ENCODE measurements around the gene LRRC8B.
"Not testable (repeated sequence)": the region's sequence is repeated elsewhere in the genome, so short reads cannot be mapped to it uniquely, and the experiment has no call there.

Gene LRRC8B

GRCh38 chr1:89587729-89588161 is 63.1 kb downstream of the LRRC8B start:
- DNase-seq: no peak

- DNase-seq: no peak
Observed at GRCh38 chr1:89588480-89588879, 63.9 kb downstream of the LRRC8B start.

- DNase-seq: no peak
Observed at GRCh38 chr1:89589515-89589914, 64.9 kb downstream of the LRRC8B start.

- no peak for DNase-seq
Observed at GRCh38 chr1:89590341-89591080, 65.9 kb downstream of the LRRC8B start.

- not testable (repeated sequence) for DNase-seq
Observed at GRCh38 chr1:89592861-89593302, 68.3 kb downstream of the LRRC8B start.

GRCh38 chr1:89594096-89594740 is 69.6 kb downstream of the LRRC8B start:
- no peak for DNase-seq

- no peak for DNase-seq
Observed at GRCh38 chr1:89596698-89597097, 72.1 kb downstream of the LRRC8B start.

- DNase-seq: peak; percentile 57
Observed at GRCh38 chr1:89598450-89599331, 74.1 kb downstream of the LRRC8B start.

- DNase-seq: no peak
Observed at GRCh38 chr1:89599332-89599630, 74.7 kb downstream of the LRRC8B start.

GRCh38 chr1:89600451-89601224 is 76.0 kb downstream of the LRRC8B start:
- DNase-seq: peak; percentile 55

- DNase-seq: no peak
Observed at GRCh38 chr1:89602871-89603404, 78.3 kb downstream of the LRRC8B start.

GRCh38 chr1:89603651-89604413 is 79.2 kb downstream of the LRRC8B start:
- no peak for DNase-seq

- no peak for DNase-seq
Observed at GRCh38 chr1:89604414-89604735, 79.7 kb downstream of the LRRC8B start.

- no peak for DNase-seq
Observed at GRCh38 chr1:89605692-89606091, 81.1 kb downstream of the LRRC8B start.

- DNase-seq: no peak
Observed at GRCh38 chr1:89606227-89606980, 81.8 kb downstream of the LRRC8B start.

GRCh38 chr1:89607156-89607555 is 82.5 kb downstream of the LRRC8B start:
- DNase-seq: no peak

GRCh38 chr1:89607586-89608318 is 83.1 kb downstream of the LRRC8B start:
- DNase-seq: no peak

GRCh38 chr1:89608319-89608983 is 83.8 kb downstream of the LRRC8B start:
- DNase-seq: no peak

GRCh38 chr1:89608984-89609725 is 84.5 kb downstream of the LRRC8B start:
- no peak for DNase-seq

Measured in NCI-H2171 treated with DMSO at 0.1 percent for 48 hours (cell line).